Heart right ventricle (tissue), 16 donors: ENCODE measurements around the gene RNU1-3. TPM values are rescaled to one million over a fixed set of nuclear protein-coding genes. Genes with fewer than 3 reads are reported as not detected.
A peak's percentile ranks its signal among the peaks of the same experiment; 100 is the strongest.
"Not testable (repeated sequence)": the region's sequence is repeated elsewhere in the genome, so short reads cannot be mapped to it uniquely, and the experiment has no call there.

Source experiments
- ATAC-seq, 8 donors: fragments of 200-7000 bp; cut with Tn5 transposase; one replicate each; pipeline ENCODE4 v1.9.1; 2020; ENCODE audit warnings: mild to moderate bottlenecking in 8 of 8, moderate library complexity in 8 of 8, moderate number of reproducible peaks in 1 of 8
- DNase-seq, 2 donors: peaks; one replicate each; pipeline ENCODE4 v3.0.0-alpha.2; 2020
- H3K27ac ChIP-seq, 10 donors: fragments of 200-600 bp; sonication (generic) in 2 of 10; one replicate each; pipeline versions ENCODE4 v1.5.0 to v1.8.0; 2020 to 2022; ENCODE audit warnings: mild to moderate bottlenecking in 3 of 10
- H3K27me3 ChIP-seq, 7 donors: fragments of 200-600 bp; one replicate each; pipeline ENCODE4 v1.8.0; 2021 to 2022; ENCODE audit warnings: mild to moderate bottlenecking in 2 of 7
- H3K36me3 ChIP-seq, 9 donors: fragments of 200-600 bp; sonication (generic) in 1 of 9; one replicate each; pipeline versions ENCODE4 v1.5.0 to v1.8.0; 2020 to 2022; ENCODE audit warnings: mild to moderate bottlenecking in 2 of 9
- H3K4me1 ChIP-seq, 9 donors: fragments of 200-600 bp; sonication (generic) in 1 of 9; one replicate each; pipeline versions ENCODE4 v1.5.0 to v1.8.0; 2020 to 2022; ENCODE audit warnings: mild to moderate bottlenecking in 4 of 9
- H3K4me3 ChIP-seq, 10 donors: fragments of 200-600 bp; sonication (generic) in 2 of 10; one replicate each; pipeline versions ENCODE4 v1.5.0 to v1.8.0; 2020 to 2022; ENCODE audit warnings: mild to moderate bottlenecking in 7 of 10, moderate library complexity in 2 of 10
- H3K9me3 ChIP-seq, 11 donors: fragments of 200-600 bp in 10 of 11; sonication (generic) in 2 of 11; one replicate each; pipeline versions ENCODE4 v1.5.0 to v1.8.0; 2013 to 2022; ENCODE audit warnings: mild to moderate bottlenecking in 2 of 11, control low read depth in 1 of 11, moderate library complexity in 1 of 11
- CTCF ChIP-seq, 9 donors: fragments of 200-600 bp; sonication (generic) in 2 of 9; IDR thresholded peaks; one replicate each; pipeline versions ENCODE4 v1.5.0 to v1.8.0; 2021 to 2022; ENCODE audit warnings: antibody characterized with exemption in 9 of 9, mild to moderate bottlenecking in 5 of 9, moderate library complexity in 1 of 9
- WGBS, 2 donors: extraction: QIAGEN DNeasy Blood & Tissue Kit; methylation state at CpG; one replicate each; pipeline ENCODE4 v1.1.7; 2013; ENCODE audit warnings: inconsistent platforms in 1 of 2; 5-methylcytosine and 5-hydroxymethylcytosine counted together
- intact Hi-C, 10 donors: fragments of 100-400 bp; cut with DNase I; formaldehyde crosslinking; loops; one replicate each; pipeline versions ENCODE4 v1.11.1 to v1.14.2; 2022
- polyA plus RNA-seq, 2 donors: library from polyadenylated mRNA; stranded (reverse); fragments of 200-250 nt; gene quantifications; one replicate each; pipeline ENCODE4 v1.2.3, GENCODE V29; 2013
- total RNA-seq, 10 donors: library from RNA; stranded (reverse); fragmentation: NEBNext Ultra II Directional in 3 of 10; extraction: Animal tissue kit (Norgen Biotek cat#: 25700) in 3 of 10; gene quantifications; one replicate each; pipeline versions ENCODE4 v1.2.1 to v1.2.4, GENCODE V29; 2021 to 2023
- donor health status: Arrhythmogenic right ventricular cardiomyopathy.
- donor health status: ischemic (EF 13 %, LVEDD 7.1; RV severe dilation, severe dysfunction).
- donor health status: healthy with polysubstance abuse.
- donor health status: DM: no; HTN: yes; CAD: no.
- donor health status: DM: no; HTN: no; CAD: no.
- donor health status: ischemic (EF 25% LVEDD 6.9; RV normal size, moderate dysfunction).
- donor health status: ischemic (EF 25% LVEDD 5.7; RV mildly dilated, moderate dysfunction).
- donor health status: healthy.
- donor health status: DM: yes; HTN: yes; CAD: no.
- donor health status: Ischemic cardiomyopathy.
- donor health status: ischemic (EF 35%, LVEDD 5.7; RV mildly dilated, moderate dysfunction).
- donor health status: nonischemic (EF 11% LVEDD 7.7; RV severe dilation, severe dysfunction).
- donor health status: DM: yes; HTN: yes; CAD: no.
- donor health status: PGD.
- donor health status: ischemic (EF 29% LVEDD 5.4; RV normal size, mild dysfunction).
- donor health status: nonischemic (EF 23%, LVEDD 6.1; RV moderate dilation, normal function).

RNU1-3 gene
- total and polyA plus RNA-seq, 12 donors, result 635 to 5,242 (median 1,949) TPM; not detected in 2

GRCh38 chr1:16703141-16703540 lies 36.4 kb upstream of the RNU1-3 start:
- ATAC-seq, result peak; percentile 20 to 81 (median 69)
- DNase-seq, H3K4me1 ChIP-seq, H3K27ac ChIP-seq, H3K36me3 ChIP-seq, H3K9me3 ChIP-seq, H3K4me3 ChIP-seq, intact Hi-C loops: not testable (repeated sequence)
- peak in 5 of 9 donors; percentile 10 to 32 (median 16) for TF ChIP-seq CTCF (IDR thresholded peaks at IDR 0.05)
- H3K27me3 ChIP-seq, result peaks cover 0 to 32% (median 11%) of the 10 kb centered on the region in 7 donors
- 0% methylated on average over 1 of the region's 7 CpGs; no CpG with 5 or more reads in 1 of the 2 donors for WGBS, 2 donors

- H3K9me3 ChIP-seq, intact Hi-C loops, ATAC-seq, DNase-seq, H3K27ac ChIP-seq, H3K4me1 ChIP-seq, H3K36me3 ChIP-seq, H3K4me3 ChIP-seq: not testable (repeated sequence)
- peaks cover 0 to 24% (median 6%) of the 10 kb centered on the region in 7 donors for H3K27me3 ChIP-seq
- 80% methylated on average over 1 to 2 of the region's 5 CpGs for WGBS, 2 donors
Observed at GRCh38 chr1:16702280-16702679, 35.5 kb upstream of the RNU1-3 start.

GRCh38 chr1:16701189-16701588 lies 34.4 kb upstream of the RNU1-3 start:
- H3K4me3 ChIP-seq, DNase-seq, intact Hi-C loops, H3K9me3 ChIP-seq, H3K27ac ChIP-seq, H3K36me3 ChIP-seq, H3K4me1 ChIP-seq, ATAC-seq: not testable (repeated sequence)
- WGBS, 2 donors, result no CpG with 5 or more reads among the region's 37 CpGs
- H3K27me3 ChIP-seq, result peaks cover 0 to 25% (median 11%) of the 10 kb centered on the region in 7 donors

- DNase-seq, H3K4me1 ChIP-seq, H3K4me3 ChIP-seq, H3K9me3 ChIP-seq, H3K27ac ChIP-seq, H3K36me3 ChIP-seq, ATAC-seq, intact Hi-C loops: not testable (repeated sequence)
- peaks cover 0 to 22% (median 11%) of the 10 kb centered on the region in 7 donors for H3K27me3 ChIP-seq
- WGBS, 2 donors, result 3% methylated on average over 9 of the region's 57 CpGs; no CpG with 5 or more reads in 1 of the 2 donors
Observed at GRCh38 chr1:16700138-16700895, 33.6 kb upstream of the RNU1-3 start.

- intact Hi-C loops, H3K4me3 ChIP-seq, H3K27ac ChIP-seq, DNase-seq, H3K9me3 ChIP-seq, H3K36me3 ChIP-seq, ATAC-seq, H3K4me1 ChIP-seq: not testable (repeated sequence)
- WGBS, 2 donors, result 2 to 5% methylated on average over 27 to 46 of the region's 52 CpGs
- peaks cover 0 to 22% (median 11%) of the 10 kb centered on the region in 7 donors for H3K27me3 ChIP-seq
Observed at GRCh38 chr1:16699440-16699839, 32.7 kb upstream of the RNU1-3 start.

- ATAC-seq, DNase-seq, H3K9me3 ChIP-seq, H3K36me3 ChIP-seq, intact Hi-C loops, H3K27ac ChIP-seq, H3K4me3 ChIP-seq, H3K4me1 ChIP-seq: not testable (repeated sequence)
- H3K27me3 ChIP-seq, result peaks cover 0 to 20% (median 13%) of the 10 kb centered on the region in 7 donors
- 70 to 80% methylated on average over 3 to 4 of the region's 7 CpGs for WGBS, 2 donors
Observed at GRCh38 chr1:16697152-16697551, 30.4 kb upstream of the RNU1-3 start.

- DNase-seq, H3K4me3 ChIP-seq, H3K36me3 ChIP-seq, H3K9me3 ChIP-seq, intact Hi-C loops, ATAC-seq, H3K4me1 ChIP-seq, H3K27ac ChIP-seq: not testable (repeated sequence)
- WGBS, 2 donors, result 9 to 30% methylated on average over 18 to 25 of the region's 33 CpGs
- H3K27me3 ChIP-seq, result peaks cover 0 to 20% (median 13%) of the 10 kb centered on the region in 7 donors
Observed at GRCh38 chr1:16696507-16697150, 29.9 kb upstream of the RNU1-3 start.

GRCh38 chr1:16694308-16694702 lies 27.6 kb upstream of the RNU1-3 start:
- H3K27me3 ChIP-seq, result peaks cover 0 to 19% (median 12%) of the 10 kb centered on the region in 7 donors
- intact Hi-C loops, H3K4me1 ChIP-seq, DNase-seq, H3K27ac ChIP-seq, H3K9me3 ChIP-seq, H3K36me3 ChIP-seq, ATAC-seq, H3K4me3 ChIP-seq: not testable (repeated sequence)
- WGBS, 2 donors, result no CpG with 5 or more reads among the region's 16 CpGs

- H3K27ac ChIP-seq, H3K36me3 ChIP-seq, DNase-seq, H3K9me3 ChIP-seq, intact Hi-C loops, H3K4me1 ChIP-seq, H3K4me3 ChIP-seq: not testable (repeated sequence)
- H3K27me3 ChIP-seq, result peaks cover 0 to 19% (median 11%) of the 10 kb centered on the region in 7 donors
- peak in 2 of 8 donors; percentile 6 to 27 for ATAC-seq
- 0% methylated on average over 21 to 28 of the region's 96 CpGs for WGBS, 2 donors
Observed at GRCh38 chr1:16693449-16694307, 26.9 kb upstream of the RNU1-3 start.
